Effector memory CD4-positive, alpha-beta T cell (primary cell): ENCODE results near the gene AZU1.

ENCODE experiments used
- DNase-seq, 3 donors: peaks; one replicate each; pipeline ENCODE4 v3.0.0-alpha.2; 2020
- H3K27ac ChIP-seq: 2 replicates; pipeline ENCODE4 v1.7.0; 2013; ENCODE audit warnings: mild to moderate bottlenecking, low read length, moderate library complexity; ENCODE audit not compliant: insufficient read depth, poor library complexity, severe bottlenecking
- H3K27me3 ChIP-seq: replicated peaks from 2 replicates; pipeline ENCODE4 v1.7.0; 2013; ENCODE audit warnings: mild to moderate bottlenecking, low read length; ENCODE audit not compliant: insufficient read depth, control insufficient read depth, poor library complexity, severe bottlenecking
- H3K36me3 ChIP-seq: 2 replicates; pipeline ENCODE4 v1.7.0; 2013; ENCODE audit warnings: mild to moderate bottlenecking, low read length, moderate library complexity; ENCODE audit not compliant: control insufficient read depth, insufficient read depth
- H3K4me1 ChIP-seq: 2 replicates; pipeline ENCODE4 v1.7.0; 2013; ENCODE audit warnings: low read length, mild to moderate bottlenecking; ENCODE audit not compliant: control insufficient read depth, insufficient read depth, poor library complexity, severe bottlenecking
- H3K4me3 ChIP-seq: 2 replicates; pipeline ENCODE4 v1.7.0; 2013; ENCODE audit warnings: low read length, low read depth, mild to moderate bottlenecking; ENCODE audit not compliant: insufficient read depth, poor library complexity, severe bottlenecking
- H3K9me3 ChIP-seq: 2 replicates; pipeline ENCODE4 v1.7.0; 2013; ENCODE audit warnings: mild to moderate bottlenecking, low read length, moderate library complexity; ENCODE audit not compliant: control insufficient read depth

AZU1 gene

GRCh38 chr19:788983-789700, 38.5 kb upstream of the AZU1 start:
- H3K27ac ChIP-seq: no peak overlapping the region
- no peaks in the 10 kb centered on the region for H3K4me1 ChIP-seq
- DNase-seq: no peak
- no peaks in the 10 kb centered on the region for H3K36me3 ChIP-seq
- H3K9me3 ChIP-seq: no peaks in the 10 kb centered on the region
- no peaks in the 10 kb centered on the region for H3K27me3 ChIP-seq
- H3K4me3 ChIP-seq: no peak overlapping the region

DNA sequence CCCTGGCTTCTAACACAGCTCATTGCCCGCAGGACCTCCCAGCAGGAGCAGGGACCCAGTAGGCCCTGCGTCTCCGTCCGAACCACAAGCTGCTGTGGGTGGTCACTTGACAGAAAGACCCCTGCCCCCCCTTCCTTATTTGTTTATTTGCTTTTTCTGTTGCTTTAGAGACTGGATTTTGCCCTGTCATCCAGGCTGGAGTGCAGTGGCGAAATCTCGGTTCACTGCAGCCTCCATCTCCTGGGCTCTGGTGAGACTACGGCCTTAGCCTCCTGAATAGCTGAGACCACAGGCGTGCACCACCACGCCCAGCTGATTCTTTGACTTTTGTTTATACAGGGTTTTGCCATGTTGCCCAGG, 38.0 kb upstream of the AZU1 start:
- Histone ChIP-seq H3K9me3 (no peaks in the 10 kb centered on the region), H3K4me3 (no peak overlapping the region), H3K27me3 (no peaks in the 10 kb centered on the region), H3K27ac (no peak overlapping the region), H3K4me1 (no peaks in the 10 kb centered on the region), H3K36me3 (no peaks in the 10 kb centered on the region)
- no peak for DNase-seq

DNA sequence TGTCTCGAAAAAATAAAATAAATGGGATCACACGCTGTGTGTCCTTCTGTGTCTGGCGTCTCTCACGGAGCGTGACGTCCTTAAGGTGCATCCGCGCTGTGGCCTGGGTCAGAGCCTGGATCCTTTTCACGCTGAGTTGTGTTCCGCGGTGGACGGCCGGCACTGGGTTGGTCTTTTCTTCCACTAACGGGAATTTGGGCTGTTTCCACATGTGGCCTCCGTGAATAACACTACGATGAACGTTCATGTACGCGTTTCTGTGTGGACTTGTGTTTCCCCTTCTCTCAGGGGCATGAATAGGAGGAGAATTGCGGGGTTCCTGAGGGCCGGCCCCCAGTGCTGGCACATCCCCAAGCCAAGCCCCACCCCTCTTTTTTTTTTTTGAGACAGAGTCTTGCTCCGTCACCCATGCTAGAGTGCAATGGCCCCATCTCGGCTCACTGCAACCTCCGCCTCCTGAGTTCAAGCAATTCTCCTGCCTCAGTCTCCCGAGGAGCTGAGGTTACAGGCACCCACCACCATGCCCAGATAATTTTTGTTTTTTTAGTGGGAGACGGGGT, 36.5 kb upstream of the AZU1 start:
- Histone ChIP-seq H3K36me3 (no peaks in the 10 kb centered on the region), H3K4me1 (no peaks in the 10 kb centered on the region), H3K9me3 (no peaks in the 10 kb centered on the region), H3K27me3 (no peaks in the 10 kb centered on the region), H3K27ac (no peak overlapping the region), H3K4me3 (no peak overlapping the region)
- DNase-seq: no peak

GRCh38 chr19:791567-792305, 35.9 kb upstream of the AZU1 start:
- Histone ChIP-seq H3K27me3 (no peaks in the 10 kb centered on the region), H3K4me3 (no peak overlapping the region), H3K36me3 (no peaks in the 10 kb centered on the region), H3K4me1 (no peaks in the 10 kb centered on the region), H3K9me3 (no peaks in the 10 kb centered on the region), H3K27ac (no peak overlapping the region)
- no peak for DNase-seq

DNA sequence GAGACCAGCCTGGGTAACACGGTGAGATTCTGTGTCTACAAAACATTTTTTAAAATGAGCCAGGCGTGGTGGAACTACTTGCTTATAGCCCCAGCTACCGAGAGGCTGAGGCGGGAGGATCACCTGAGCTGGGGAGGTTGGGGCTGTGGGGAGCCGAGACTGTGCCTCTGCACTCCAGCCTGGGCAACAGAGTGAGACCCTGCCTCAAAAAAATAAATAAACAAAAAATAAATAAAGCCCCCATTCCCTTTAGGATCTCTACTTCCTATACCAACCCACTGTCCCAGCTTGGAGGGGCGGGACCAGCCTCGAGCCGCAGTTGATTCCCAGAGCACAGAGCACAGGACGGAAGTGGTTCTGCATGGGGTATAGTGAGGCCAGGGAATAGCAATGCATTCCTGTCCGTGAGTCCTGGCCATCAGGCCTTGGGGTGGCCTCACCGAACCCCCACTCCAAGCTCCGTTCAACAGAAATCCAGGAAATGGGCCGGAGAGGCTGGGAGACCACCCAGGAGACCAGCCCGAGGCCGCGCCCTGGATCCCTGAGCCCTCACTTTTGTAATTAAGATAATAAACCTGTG, 35.2 kb upstream of the AZU1 start:
- no peaks in the 10 kb centered on the region for H3K27me3 ChIP-seq
- no peaks in the 10 kb centered on the region for H3K4me1 ChIP-seq
- H3K4me3 ChIP-seq: no peak overlapping the region
- no peaks in the 10 kb centered on the region for H3K9me3 ChIP-seq
- no peak for DNase-seq
- H3K27ac ChIP-seq: no peak overlapping the region
- no peaks in the 10 kb centered on the region for H3K36me3 ChIP-seq

DNA sequence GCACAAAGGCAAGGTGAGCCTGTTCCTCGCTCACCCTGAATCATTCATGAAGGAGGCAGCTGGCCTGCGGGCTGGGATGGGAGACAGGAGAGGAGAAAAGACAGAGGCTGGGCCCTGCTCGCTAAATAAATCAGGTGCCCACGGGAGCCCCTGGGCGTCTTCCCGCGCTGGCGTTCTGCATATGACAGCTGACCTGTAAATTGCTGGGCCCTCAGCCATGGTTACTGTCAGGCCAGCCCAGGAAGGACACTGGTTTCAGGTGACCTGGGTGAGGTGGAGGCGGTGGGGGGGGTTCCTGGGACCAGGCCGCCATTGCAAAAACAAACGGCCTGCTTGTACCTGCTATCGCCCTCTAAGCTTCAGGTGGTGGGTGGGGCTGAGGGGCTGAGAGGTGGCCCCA, 33.8 kb upstream of the AZU1 start:
- Histone ChIP-seq H3K27ac (no peak overlapping the region), H3K27me3 (no peaks in the 10 kb centered on the region), H3K4me1 (peaks cover 9% of the 10 kb centered on the region), H3K4me3 (no peak overlapping the region), H3K36me3 (no peaks in the 10 kb centered on the region), H3K9me3 (no peaks in the 10 kb centered on the region)
- DNase-seq: no peak

GRCh38 chr19:795073-795611, 32.5 kb upstream of the AZU1 start:
- no peaks in the 10 kb centered on the region for H3K27me3 ChIP-seq
- H3K4me1 ChIP-seq: peaks cover 21% of the 10 kb centered on the region
- no peak overlapping the region for H3K27ac ChIP-seq
- no peak for DNase-seq
- no peak overlapping the region for H3K4me3 ChIP-seq
- no peaks in the 10 kb centered on the region for H3K9me3 ChIP-seq
- peaks cover 3% of the 10 kb centered on the region for H3K36me3 ChIP-seq

- Histone ChIP-seq H3K27ac (no peak overlapping the region), H3K4me3 (peak overlapping the region; percentile 68), H3K27me3 (no peaks in the 10 kb centered on the region), H3K9me3 (no peaks in the 10 kb centered on the region), H3K4me1 (peaks cover 29% of the 10 kb centered on the region), H3K36me3 (peaks cover 3% of the 10 kb centered on the region)
- DNase-seq: no peak
Observed at GRCh38 chr19:795691-796581, 31.7 kb upstream of the AZU1 start.

DNA sequence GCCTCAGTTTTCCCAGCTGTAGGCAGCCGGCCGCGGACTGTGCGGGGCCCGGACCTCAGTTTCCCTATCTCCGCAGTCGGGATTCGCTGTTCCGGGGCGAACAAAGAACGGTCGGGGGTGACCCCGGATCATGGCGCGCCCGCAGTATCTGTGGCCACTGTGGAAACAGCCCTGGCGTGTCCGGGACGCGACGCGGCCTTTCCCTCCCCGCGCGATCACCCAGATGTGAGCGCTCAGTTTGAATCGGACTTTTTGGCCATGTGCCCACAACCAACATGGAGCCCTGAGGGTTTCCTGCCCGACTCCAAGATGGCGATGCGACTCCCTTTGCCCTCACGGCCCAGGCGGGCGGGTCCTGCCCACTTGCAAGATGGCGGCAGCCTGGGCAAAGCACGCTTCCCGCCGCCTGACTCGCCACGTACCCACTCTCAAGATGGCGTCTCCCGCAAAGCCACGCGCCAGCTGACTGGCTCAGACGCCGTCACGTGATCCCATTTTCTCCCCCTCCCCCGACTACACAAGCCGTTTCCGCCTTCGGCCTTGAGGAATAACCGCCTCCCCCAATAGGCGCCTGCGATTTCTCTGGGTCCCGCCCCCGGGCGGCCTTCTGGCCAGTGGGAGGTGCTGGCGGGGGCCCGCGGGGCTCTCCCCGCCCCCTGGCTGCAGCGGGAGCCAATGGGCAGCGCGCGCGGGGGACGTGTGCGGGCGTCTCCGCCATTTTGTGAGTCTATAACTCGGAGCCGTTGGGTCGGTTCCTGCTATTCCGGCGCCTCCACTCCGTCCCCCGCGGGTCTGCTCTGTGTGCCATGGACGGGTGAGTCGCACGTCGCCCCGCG, 30.7 kb upstream of the AZU1 start, which contains the start of gene PTBP1:
TSS of gene PTBP1 (plus strand) at position 761 of the 836 bp plus-strand sequence. CDS start at position 807, 46 bp downstream.
- Histone ChIP-seq H3K36me3 (peaks cover 3% of the 10 kb centered on the region), H3K4me1 (peaks cover 39% of the 10 kb centered on the region), H3K9me3 (no peaks in the 10 kb centered on the region), H3K27me3 (no peaks in the 10 kb centered on the region), H3K27ac (peak within 1 kb of the TSS; percentile 75), H3K4me3 (peak within 1 kb of the TSS; percentile 92)
- DNase-seq: peak; percentile 100
